B cell (primary cell): Measurements from ENCODE around the gene GRID1.

Experiments used
- CTCF ChIP-seq: fragments of 200-600 bp; IDR thresholded peaks from one replicate; pipeline ENCODE4 v1.8.0; 2022; ENCODE audit warnings: antibody characterized with exemption, mild to moderate bottlenecking
- EZH2 ChIP-seq: IDR thresholded peaks from 2 replicates; pipeline ENCODE4 v1.6.1; 2012; ENCODE audit warnings: borderline replicate concordance, low read depth, mild to moderate bottlenecking, moderate library complexity, low read length; ENCODE audit not compliant: insufficient read depth, poor library complexity, severe bottlenecking

- no peak for TF ChIP-seq CTCF
- TF ChIP-seq EZH2, result no peak
Measured at GRCh38 chr10:86353506-86354485, 12.8 kb downstream of the GRID1 start.
